ENCODE results near the gene ALKBH8. TPM values are rescaled to one million over a fixed set of nuclear protein-coding genes. Genes with fewer than 3 reads are reported as not detected.

Gene ALKBH8
- total and polyA plus RNA-seq, 2 of the 13 experiments (the other 11 are each of a cell fraction or from before 2014, with no cell fraction given): 2.4 to 9.1 TPM

DNA sequence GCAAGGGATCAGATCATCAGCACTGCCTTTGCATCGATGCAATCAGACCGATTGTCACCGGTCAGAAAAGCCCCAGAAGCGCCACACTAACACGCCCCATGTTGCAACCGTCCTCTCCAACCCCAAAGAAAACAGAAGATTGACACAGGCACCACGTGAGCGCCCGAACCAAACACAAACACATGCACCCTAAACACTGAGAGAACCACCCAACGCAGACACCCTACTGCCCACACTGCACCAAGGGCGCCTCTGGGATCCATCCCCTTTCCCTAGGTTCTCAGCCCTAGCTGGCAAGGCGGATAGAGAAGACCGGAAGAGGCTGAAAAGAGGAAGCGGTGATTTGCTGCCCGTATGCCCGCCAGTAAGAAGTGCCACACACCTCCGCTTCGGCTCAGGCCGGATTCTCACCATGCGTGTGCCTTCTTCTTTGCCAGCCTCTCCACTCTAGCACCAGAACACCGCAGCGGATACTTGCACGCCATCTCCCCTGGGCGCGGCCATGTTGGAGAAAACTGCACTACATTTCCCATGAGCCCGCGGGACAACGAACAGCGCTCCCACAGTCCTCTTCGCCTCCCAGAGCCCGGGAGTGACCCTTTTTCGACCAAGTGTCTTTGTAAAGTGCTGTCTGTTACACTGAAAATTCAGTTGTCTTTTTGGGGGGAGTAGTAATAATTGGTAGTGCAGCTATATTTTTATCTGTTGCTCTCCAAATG, at the start of gene ALKBH8 (continued):
- TF ChIP-seq, protein P1, sequence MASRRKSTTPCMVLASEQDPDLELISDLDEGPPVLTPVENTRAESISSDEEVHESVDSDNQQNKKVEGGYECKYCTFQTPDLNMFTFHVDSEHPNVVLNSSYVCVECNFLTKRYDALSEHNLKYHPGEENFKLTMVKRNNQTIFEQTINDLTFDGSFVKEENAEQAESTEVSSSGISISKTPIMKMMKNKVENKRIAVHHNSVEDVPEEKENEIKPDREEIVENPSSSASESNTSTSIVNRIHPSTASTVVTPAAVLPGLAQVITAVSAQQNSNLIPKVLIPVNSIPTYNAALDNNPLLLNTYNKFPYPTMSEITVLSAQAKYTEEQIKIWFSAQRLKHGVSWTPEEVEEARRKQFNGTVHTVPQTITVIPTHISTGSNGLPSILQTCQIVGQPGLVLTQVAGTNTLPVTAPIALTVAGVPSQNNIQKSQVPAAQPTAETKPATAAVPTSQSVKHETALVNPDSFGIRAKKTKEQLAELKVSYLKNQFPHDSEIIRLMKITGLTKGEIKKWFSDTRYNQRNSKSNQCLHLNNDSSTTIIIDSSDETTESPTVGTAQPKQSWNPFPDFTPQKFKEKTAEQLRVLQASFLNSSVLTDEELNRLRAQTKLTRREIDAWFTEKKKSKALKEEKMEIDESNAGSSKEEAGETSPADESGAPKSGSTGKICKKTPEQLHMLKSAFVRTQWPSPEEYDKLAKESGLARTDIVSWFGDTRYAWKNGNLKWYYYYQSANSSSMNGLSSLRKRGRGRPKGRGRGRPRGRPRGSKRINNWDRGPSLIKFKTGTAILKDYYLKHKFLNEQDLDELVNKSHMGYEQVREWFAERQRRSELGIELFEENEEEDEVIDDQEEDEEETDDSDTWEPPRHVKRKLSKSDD (CRISPR knock-in tag; IDR thresholded peaks at IDR 0.05; ENCODE audit: low read depth): no peak
- TF ChIP-seq, protein P2, sequence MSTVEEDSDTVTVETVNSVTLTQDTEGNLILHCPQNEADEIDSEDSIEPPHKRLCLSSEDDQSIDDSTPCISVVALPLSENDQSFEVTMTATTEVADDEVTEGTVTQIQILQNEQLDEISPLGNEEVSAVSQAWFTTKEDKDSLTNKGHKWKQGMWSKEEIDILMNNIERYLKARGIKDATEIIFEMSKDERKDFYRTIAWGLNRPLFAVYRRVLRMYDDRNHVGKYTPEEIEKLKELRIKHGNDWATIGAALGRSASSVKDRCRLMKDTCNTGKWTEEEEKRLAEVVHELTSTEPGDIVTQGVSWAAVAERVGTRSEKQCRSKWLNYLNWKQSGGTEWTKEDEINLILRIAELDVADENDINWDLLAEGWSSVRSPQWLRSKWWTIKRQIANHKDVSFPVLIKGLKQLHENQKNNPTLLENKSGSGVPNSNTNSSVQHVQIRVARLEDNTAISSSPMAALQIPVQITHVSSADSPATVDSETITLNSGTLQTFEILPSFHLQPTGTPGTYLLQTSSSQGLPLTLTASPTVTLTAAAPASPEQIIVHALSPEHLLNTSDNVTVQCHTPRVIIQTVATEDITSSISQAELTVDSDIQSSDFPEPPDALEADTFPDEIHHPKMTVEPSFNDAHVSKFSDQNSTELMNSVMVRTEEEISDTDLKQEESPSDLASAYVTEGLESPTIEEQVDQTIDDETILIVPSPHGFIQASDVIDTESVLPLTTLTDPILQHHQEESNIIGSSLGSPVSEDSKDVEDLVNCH (CRISPR knock-in tag; IDR thresholded peaks at IDR 0.05): no peak
- TF ChIP-seq ZNF432 (CRISPR knock-in tag; IDR thresholded peaks at IDR 0.05; ENCODE audit: borderline replicate concordance): no peak
- no peak for TF ChIP-seq ZFP62 (CRISPR knock-in tag; IDR thresholded peaks at IDR 0.05)
- TF ChIP-seq, protein P3, sequence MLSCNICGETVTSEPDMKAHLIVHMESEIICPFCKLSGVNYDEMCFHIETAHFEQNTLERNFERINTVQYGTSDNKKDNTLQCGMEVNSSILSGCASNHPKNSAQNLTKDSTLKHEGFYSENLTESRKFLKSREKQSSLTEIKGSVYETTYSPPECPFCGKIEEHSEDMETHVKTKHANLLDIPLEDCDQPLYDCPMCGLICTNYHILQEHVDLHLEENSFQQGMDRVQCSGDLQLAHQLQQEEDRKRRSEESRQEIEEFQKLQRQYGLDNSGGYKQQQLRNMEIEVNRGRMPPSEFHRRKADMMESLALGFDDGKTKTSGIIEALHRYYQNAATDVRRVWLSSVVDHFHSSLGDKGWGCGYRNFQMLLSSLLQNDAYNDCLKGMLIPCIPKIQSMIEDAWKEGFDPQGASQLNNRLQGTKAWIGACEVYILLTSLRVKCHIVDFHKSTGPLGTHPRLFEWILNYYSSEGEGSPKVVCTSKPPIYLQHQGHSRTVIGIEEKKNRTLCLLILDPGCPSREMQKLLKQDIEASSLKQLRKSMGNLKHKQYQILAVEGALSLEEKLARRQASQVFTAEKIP (CRISPR knock-in tag; IDR thresholded peaks at IDR 0.05; ENCODE audit: borderline replicate concordance): no peak
- TF ChIP-seq CCDC6 (CRISPR knock-in tag; IDR thresholded peaks at IDR 0.05): no peak
- TF ChIP-seq, protein P4, sequence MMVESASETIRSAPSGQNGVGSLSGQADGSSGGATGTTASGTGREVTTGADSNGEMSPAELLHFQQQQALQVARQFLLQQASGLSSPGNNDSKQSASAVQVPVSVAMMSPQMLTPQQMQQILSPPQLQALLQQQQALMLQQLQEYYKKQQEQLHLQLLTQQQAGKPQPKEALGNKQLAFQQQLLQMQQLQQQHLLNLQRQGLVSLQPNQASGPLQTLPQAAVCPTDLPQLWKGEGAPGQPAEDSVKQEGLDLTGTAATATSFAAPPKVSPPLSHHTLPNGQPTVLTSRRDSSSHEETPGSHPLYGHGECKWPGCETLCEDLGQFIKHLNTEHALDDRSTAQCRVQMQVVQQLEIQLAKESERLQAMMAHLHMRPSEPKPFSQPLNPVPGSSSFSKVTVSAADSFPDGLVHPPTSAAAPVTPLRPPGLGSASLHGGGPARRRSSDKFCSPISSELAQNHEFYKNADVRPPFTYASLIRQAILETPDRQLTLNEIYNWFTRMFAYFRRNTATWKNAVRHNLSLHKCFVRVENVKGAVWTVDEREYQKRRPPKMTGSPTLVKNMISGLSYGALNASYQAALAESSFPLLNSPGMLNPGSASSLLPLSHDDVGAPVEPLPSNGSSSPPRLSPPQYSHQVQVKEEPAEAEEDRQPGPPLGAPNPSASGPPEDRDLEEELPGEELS (CRISPR knock-in tag; IDR thresholded peaks at IDR 0.05): no peak
- peak; percentile 88 for TF ChIP-seq ZNF501 (CRISPR knock-in tag; IDR thresholded peaks at IDR 0.05)
- TF ChIP-seq, protein P5, sequence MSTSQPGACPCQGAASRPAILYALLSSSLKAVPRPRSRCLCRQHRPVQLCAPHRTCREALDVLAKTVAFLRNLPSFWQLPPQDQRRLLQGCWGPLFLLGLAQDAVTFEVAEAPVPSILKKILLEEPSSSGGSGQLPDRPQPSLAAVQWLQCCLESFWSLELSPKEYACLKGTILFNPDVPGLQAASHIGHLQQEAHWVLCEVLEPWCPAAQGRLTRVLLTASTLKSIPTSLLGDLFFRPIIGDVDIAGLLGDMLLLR (CRISPR knock-in tag; IDR thresholded peaks at IDR 0.05): peak; percentile 85; the same call in 1 of the 2 replicates
- TF ChIP-seq, protein P6, sequence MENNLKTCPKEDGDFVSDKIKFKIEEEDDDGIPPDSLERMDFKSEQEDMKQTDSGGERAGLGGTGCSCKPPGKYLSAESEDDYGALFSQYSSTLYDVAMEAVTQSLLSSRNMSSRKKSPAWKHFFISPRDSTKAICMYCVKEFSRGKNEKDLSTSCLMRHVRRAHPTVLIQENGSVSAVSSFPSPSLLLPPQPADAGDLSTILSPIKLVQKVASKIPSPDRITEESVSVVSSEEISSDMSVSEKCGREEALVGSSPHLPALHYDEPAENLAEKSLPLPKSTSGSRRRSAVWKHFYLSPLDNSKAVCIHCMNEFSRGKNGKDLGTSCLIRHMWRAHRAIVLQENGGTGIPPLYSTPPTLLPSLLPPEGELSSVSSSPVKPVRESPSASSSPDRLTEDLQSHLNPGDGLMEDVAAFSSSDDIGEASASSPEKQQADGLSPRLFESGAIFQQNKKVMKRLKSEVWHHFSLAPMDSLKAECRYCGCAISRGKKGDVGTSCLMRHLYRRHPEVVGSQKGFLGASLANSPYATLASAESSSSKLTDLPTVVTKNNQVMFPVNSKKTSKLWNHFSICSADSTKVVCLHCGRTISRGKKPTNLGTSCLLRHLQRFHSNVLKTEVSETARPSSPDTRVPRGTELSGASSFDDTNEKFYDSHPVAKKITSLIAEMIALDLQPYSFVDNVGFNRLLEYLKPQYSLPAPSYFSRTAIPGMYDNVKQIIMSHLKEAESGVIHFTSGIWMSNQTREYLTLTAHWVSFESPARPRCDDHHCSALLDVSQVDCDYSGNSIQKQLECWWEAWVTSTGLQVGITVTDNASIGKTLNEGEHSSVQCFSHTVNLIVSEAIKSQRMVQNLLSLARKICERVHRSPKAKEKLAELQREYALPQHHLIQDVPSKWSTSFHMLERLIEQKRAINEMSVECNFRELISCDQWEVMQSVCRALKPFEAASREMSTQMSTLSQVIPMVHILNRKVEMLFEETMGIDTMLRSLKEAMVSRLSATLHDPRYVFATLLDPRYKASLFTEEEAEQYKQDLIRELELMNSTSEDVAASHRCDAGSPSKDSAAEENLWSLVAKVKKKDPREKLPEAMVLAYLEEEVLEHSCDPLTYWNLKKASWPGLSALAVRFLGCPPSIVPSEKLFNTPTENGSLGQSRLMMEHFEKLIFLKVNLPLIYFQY (CRISPR knock-in tag; IDR thresholded peaks at IDR 0.05; ENCODE audit: borderline replicate concordance): no peak
- no peak for TF ChIP-seq ZNF841 (CRISPR knock-in tag; IDR thresholded peaks at IDR 0.05; ENCODE audit: borderline replicate concordance)
